Measurements from ENCODE around the gene CASP10.

Gene CASP10

DNA sequence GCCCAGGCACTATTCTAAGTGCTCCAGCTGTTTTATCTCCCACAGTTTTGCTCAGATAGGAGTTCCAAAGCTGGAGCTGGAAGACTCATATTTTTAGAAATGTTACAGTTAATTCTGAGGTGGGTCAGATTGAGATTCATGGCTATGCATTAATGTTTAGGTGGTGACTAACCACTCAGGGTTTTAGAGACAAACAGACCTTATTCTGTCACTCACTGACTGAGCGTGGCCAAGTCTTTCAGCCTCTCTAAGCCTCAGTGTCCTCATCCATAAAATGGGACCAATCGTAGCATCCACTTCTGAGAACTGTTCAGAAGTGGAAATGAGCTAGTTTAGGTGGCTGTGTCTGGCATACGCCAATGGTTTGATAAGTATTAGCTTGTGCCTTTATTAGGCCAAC, 73.1 kb downstream of the CASP10 start:
- no peak for TF ChIP-seq JUND (IDR thresholded peaks at IDR 0.05; ENCODE audit: low read depth)
- in situ Hi-C loops (cut with HindIII; ENCODE audit: low pct_unique_long_range_greater_than_20kb, low sequenced_read_pairs) = no loop called here
- DNase-seq (ENCODE audit: low read depth in 1 of 2, low spot score in 1 of 2) = no peak

DNA sequence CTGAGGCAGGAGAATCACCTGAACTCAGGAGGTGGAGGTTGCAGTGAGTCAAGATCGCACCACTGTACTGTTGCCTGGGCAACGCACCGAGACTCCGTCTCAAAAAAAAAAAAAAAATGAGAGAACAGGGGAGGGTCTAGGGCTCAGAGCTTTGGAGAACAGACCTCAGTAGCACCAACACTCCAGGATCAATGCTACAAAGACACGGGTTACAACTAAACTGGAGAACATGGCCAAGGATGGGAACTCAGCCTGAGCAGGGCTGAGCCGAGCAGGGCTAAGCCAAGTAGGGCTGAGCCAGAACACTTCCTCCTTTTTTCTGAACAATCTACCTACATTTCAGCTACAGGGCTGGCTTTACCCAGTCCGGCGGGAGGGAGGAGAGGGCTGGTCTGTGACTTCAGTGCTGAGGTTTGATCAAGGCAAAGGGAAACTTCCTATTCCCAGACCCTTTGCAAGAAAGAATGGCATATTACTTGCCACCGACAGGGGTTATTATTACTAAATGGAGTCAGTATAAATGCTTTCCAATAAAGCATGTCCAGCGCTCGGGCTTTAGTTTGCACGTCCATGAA, 74.5 kb downstream of the CASP10 start:
- TF ChIP-seq JUND (IDR thresholded peaks at IDR 0.05; ENCODE audit: low read depth) = no peak
- DNase-seq (ENCODE audit: low read depth in 1 of 2, low spot score in 1 of 2) = no peak

DNA sequence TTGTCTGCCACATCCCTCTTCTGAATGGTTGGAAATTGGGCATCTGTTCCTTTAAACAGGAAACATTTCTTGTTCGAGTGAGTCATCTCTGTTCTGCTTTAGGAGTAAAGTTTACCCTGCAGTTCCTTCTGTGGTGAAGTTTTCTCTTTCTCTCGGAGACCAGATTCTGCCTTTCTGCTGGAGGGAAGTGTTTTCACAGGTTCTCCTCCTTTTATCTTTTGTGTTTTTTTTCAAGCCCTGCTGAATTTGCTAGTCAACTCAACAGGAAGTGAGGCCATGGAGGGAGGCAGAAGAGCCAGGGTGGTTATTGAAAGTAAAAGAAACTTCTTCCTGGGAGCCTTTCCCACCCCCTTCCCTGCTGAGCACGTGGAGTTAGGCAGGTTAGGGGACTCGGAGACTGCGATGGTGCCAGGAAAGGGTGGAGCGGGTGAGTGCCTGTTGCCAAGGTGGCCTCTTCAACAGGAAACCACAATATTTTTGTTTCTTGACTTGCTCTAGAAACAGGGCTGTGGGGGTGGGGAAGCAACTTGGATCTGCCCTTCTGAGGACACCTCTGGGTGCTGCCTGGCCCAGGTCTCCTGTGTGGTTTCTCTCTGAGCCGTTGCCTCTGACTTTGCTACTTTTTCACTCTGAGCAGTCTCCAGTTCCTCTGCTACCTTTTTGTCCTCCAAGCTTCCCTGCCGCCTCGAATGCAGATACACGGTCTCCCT, 75.2 kb downstream of the CASP10 start:
- in situ Hi-C loops (cut with HindIII; ENCODE audit: low pct_unique_long_range_greater_than_20kb, low sequenced_read_pairs) = no loop called here
- peak; percentile 17 to 80 for DNase-seq (ENCODE audit: low read depth in 1 of 2, low spot score in 1 of 2)
- no peak for TF ChIP-seq JUND (IDR thresholded peaks at IDR 0.05; ENCODE audit: low read depth)

More for the DNA sequence above, 74.5 kb downstream of the CASP10 start:
- in situ Hi-C loops (cut with HindIII; ENCODE audit: low pct_unique_long_range_greater_than_20kb, low sequenced_read_pairs) = no loop called here

DNA sequence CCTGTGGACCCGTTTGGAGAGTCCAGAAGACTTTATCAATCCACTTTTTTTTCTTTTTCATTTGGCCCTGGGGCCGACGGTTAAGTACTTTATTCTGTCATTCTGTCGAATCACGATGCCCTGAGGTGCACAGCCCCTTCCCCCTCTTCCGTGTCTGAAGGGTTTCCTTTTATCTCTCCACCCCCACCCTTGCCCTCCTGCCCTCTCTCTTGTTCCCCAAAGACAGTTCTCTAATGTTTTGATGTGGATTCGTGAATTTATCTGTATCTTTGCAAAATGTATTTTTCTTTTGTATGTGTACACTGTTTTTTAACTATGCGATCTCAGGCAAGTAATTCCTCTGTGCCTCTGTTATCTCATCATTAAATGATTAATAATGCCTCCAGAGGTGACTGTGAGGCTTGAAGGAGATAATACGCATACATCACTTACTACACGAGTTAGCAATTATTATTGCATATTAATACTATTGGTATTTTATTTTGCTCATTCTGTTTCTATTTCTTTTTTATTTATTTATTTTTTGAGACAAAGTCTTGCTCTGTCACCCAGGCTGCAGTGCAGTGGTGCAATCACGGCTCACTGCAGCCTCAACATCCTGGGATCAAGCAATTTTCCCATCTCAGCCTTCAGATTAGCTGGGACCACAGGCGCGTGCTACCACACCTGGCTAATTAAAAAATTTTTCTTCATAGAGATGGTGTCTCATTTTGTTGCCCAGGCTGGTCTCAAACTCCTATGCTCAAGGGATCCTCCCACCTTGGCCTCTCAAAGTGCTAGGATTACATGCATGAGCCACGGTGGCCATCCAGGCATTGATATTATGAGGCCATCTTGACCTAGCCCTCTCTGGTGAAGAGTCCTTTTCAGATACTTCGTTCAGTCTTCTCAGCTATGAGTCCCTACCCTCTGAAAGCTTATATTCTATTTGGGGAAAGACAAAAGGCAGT, 76.0 kb downstream of the CASP10 start:
- TF ChIP-seq JUND (IDR thresholded peaks at IDR 0.05; ENCODE audit: low read depth) = no peak
- in situ Hi-C loops (cut with HindIII; ENCODE audit: low pct_unique_long_range_greater_than_20kb, low sequenced_read_pairs) = no loop called here
- DNase-seq (ENCODE audit: low read depth in 1 of 2, low spot score in 1 of 2) = no peak

DNA sequence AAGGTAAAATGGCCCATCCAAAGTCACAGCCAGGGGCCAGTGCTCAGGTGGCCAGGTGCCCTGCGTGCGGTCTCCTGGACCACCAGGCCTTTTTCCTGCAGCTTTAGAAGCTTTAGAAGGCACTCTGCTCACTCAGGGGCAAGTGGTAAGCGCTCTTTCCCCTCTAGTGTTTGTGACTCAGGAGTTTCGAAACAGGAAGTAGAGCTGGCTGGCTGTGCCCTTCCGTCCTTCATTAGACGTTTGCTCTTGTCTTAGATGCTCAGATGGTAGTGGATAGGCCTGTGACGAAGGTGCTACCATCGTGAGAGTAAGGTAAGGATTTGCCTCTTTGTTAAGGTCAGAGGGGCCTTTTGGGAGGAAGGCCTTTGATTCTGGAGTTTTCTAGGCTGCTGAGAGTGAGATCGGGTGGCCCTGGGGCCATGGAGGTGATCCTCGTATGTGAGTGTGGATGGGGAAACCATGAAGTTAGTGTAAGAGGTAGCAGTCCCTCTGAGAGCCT, 77.4 kb downstream of the CASP10 start, which contains the start of gene CASP8:
CASP8 (plus strand) TSS at position 235 of the 499 bp plus-strand sequence. CDS start 5,951 bp downstream, outside the sequence.
- in situ Hi-C loops (cut with HindIII; ENCODE audit: low pct_unique_long_range_greater_than_20kb, low sequenced_read_pairs) = no loop called here
- TF ChIP-seq JUND (IDR thresholded peaks at IDR 0.05; ENCODE audit: low read depth) = no peak
- no peak for DNase-seq (ENCODE audit: low read depth in 1 of 2, low spot score in 1 of 2)

DNA sequence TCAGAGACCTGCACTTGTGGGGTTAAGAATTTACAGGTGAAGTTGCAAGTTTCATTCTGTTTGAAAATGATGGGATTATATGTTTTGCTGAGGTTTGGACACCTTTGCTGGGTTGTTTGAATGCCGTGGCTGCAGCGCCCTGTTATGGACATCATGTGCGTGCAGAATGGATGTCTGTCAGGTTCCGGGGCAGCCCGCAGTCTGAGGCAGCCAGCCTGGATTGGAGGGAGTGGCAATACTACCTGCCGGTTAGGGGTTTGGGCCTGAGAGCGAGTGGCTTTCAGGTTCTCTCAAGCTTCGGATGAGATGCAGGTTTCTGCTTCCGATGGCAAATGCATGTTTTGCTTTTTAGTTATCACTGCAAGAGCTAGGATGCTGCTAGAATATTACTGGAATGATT, 78.5 kb downstream of the CASP10 start:
- no peak for TF ChIP-seq JUND (IDR thresholded peaks at IDR 0.05; ENCODE audit: low read depth)
- no peak for DNase-seq (ENCODE audit: low read depth in 1 of 2, low spot score in 1 of 2)
- in situ Hi-C loops (cut with HindIII; ENCODE audit: low pct_unique_long_range_greater_than_20kb, low sequenced_read_pairs) = no loop called here

DNA sequence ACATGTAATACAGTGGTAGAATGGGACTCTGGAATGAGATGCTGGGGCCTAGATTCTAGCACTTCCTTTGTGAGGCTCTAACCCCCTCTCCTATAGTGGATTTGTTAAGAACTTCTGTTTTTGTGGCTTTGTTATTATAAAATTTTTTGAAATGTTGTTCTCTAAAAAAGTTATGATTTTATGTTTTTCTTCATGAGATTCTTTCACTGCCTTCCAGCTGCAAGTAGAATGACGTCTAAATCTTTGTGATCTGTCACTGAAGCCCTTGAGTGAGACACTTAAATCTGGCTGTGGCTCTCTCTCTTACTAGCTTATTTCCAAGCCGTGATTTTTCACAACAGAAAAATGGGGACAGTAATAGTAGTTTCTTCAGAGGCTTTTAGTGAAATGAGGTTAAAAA, 79.0 kb downstream of the CASP10 start:
- no peak for DNase-seq (ENCODE audit: low read depth in 1 of 2, low spot score in 1 of 2)
- TF ChIP-seq JUND (IDR thresholded peaks at IDR 0.05; ENCODE audit: low read depth) = no peak
- in situ Hi-C loops (cut with HindIII; ENCODE audit: low pct_unique_long_range_greater_than_20kb, low sequenced_read_pairs) = no loop called here

DNA sequence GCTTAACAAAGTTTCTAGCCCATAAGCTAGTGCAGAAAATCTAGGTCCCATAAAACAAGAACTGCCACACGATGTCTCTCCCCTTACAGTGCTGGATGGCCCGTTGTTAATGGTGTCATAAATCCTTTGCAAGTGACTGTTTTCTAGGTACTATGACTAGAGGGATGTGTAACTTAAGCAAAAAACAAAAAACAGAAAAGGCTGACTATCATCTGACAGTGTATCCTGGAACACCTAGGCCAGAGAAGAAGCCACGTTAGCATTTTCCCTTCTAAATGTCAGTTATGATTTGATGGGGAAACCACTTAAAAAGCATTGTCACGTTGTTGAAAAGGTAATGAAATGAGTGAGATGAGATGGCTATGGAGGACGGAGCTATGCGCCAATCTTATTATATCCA, 79.8 kb downstream of the CASP10 start:
- DNase-seq (ENCODE audit: low read depth in 1 of 2, low spot score in 1 of 2) = no peak
- in situ Hi-C loops (cut with HindIII; ENCODE audit: low pct_unique_long_range_greater_than_20kb, low sequenced_read_pairs) = no loop called here
- no peak for TF ChIP-seq JUND (IDR thresholded peaks at IDR 0.05; ENCODE audit: low read depth)

DNA sequence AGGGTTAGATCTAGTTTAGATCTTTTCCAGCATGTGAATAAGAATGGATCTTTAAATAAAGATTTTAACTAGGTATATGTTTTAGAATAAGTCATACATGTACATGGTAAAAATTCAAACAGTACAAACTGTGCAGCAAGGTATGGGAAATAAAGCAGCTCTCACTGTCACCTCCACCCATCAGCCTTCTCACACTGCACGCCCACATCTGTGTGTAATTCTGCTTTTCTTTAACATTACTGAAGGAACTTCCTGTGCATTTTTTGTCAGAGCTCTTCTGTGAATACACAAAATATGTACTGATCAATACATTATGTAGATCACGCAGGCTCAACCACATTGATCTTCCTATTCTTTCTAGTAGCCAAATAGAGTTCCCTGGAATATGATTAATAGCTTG, 80.8 kb downstream of the CASP10 start:
- DNase-seq (ENCODE audit: low read depth in 1 of 2, low spot score in 1 of 2) = no peak
- in situ Hi-C loops (cut with HindIII; ENCODE audit: low pct_unique_long_range_greater_than_20kb, low sequenced_read_pairs) = no loop called here

DNA sequence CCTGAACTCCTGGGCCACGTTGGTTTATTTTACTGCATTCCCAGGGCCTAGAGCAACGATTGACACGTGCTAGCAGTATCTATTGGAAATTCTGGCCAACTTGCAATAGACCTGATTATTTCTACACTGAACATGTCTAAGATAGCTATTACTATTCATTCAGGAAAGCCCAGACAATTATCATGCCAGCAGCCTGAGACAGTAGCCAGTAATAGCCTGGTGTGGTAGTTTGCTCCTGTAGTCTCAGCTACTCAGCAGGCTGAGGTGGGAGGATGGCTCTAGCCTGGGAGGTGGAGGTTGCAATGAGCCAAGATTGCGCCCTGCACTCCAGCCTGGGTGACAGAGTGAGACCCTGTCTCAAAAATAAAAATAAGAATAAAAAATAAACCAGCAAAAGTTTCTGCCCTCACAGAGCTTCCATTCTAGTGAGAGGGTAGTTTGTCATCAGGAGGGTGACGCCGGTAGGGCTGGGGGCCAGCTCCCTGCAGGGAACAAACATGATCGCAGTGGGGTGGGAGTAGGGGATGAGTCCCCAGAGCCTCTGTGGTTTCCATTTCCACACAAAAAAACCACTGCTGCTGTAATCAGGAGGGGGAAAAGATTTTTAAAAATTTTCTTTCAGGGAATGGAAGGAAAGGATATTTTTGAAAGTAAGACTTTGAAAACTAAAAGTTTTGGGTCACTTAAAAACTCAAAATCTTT, 81.7 kb downstream of the CASP10 start:
- TF ChIP-seq JUND (IDR thresholded peaks at IDR 0.05; ENCODE audit: low read depth) = no peak
- no peak for DNase-seq (ENCODE audit: low read depth in 1 of 2, low spot score in 1 of 2)
- in situ Hi-C loops (cut with HindIII; ENCODE audit: low pct_unique_long_range_greater_than_20kb, low sequenced_read_pairs) = no loop called here

More for the DNA sequence above, 80.8 kb downstream of the CASP10 start:
- TF ChIP-seq JUND (IDR thresholded peaks at IDR 0.05; ENCODE audit: low read depth) = no peak

DNA sequence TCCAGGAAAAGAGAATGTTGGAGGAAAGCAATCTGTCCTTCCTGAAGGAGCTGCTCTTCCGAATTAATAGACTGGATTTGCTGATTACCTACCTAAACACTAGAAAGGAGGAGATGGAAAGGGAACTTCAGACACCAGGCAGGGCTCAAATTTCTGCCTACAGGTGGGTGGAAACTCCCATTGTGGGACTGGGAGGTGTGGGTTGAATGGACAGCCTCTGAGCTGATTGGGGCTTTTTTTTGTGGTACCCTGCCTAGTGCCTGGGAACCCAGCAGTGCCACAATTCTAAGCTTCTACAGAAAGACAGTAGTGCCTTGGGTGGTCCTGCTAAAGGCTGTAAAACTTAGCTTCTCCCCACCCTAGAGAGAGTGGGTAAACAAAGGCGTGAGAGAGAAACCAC, 83.7 kb downstream of the CASP10 start:
- in situ Hi-C loops (cut with HindIII; ENCODE audit: low pct_unique_long_range_greater_than_20kb, low sequenced_read_pairs) = no loop called here
- no peak for TF ChIP-seq JUND (IDR thresholded peaks at IDR 0.05; ENCODE audit: low read depth)
- no peak for DNase-seq (ENCODE audit: low read depth in 1 of 2, low spot score in 1 of 2)
